HEK293 (cell line): Measurements from ENCODE around the gene HBG2.

ENCODE experiments used
- CTCF ChIA-PET: fragments of 350-600 bp; formaldehyde crosslinking; extraction: SDS; loops from one replicate; lab custom pipeline; 2021; ENCODE audit warnings: antibody characterized with exemption; lab: Yijun Ruan, JAX
- POLR2A ChIA-PET: fragments of 300-600 bp; formaldehyde crosslinking; extraction: SDS; loops from one replicate; lab custom pipeline; 2020; ENCODE audit warnings: antibody characterized with exemption, inconsistent platforms; lab: Yijun Ruan, JAX
- H3K27ac ChIP-seq: fragments of 200-500 bp; sonication (Bioruptor generic); 2 replicates; pipeline ENCODE4 v1.5.1; 2014; ENCODE audit warnings: low read depth, low read length, control low read depth, inconsistent platforms; ENCODE audit errors: extremely low read depth
- H3K36me3 ChIP-seq, 2 experiments: fragments of 200-500 bp in 1 of 2; sonication (Bioruptor generic) in 1 of 2; 1 replicate in 1 of 2; 2 replicates in 1 of 2; pipeline ENCODE4 v1.5.1; 2014 to 2017; ENCODE audit warnings: inconsistent platforms in 2 of 2, low read length in 2 of 2; ENCODE audit not compliant: control insufficient read depth in 2 of 2, insufficient read depth in 1 of 2
- H3K4me1 ChIP-seq: fragments of 200-500 bp; sonication (Bioruptor generic); 2 replicates; pipeline ENCODE4 v1.5.1; 2014; ENCODE audit warnings: mild to moderate bottlenecking, low read length, inconsistent platforms; ENCODE audit not compliant: control insufficient read depth, insufficient read depth
- H3K4me3 ChIP-seq: 2 replicates; pipeline ENCODE4 v1.5.1; 2011; ENCODE audit warnings: low read depth, mild to moderate bottlenecking, control low read depth, low read length, moderate library complexity
- H3K9me3 ChIP-seq: fragments of 200-500 bp; sonication (Bioruptor generic); 2 replicates; pipeline ENCODE4 v1.5.1; 2014; ENCODE audit warnings: low read depth, low read length, inconsistent platforms; ENCODE audit not compliant: control insufficient read depth, insufficient read depth
- AEBP2 ChIP-seq: fragments of 450-650 bp; formaldehyde crosslinking; IDR thresholded peaks from 2 replicates; pipeline ENCODE4 v1.5.1; 2016; ENCODE audit warnings: missing biosample characterization, missing genetic modification characterization, borderline replicate concordance
- KLF16 ChIP-seq: fragments of 450-650 bp; formaldehyde crosslinking; IDR thresholded peaks from 2 replicates; pipeline ENCODE4 v1.5.1; 2017; ENCODE audit warnings: missing biosample characterization, missing genetic modification characterization
- KLF8 ChIP-seq: fragments of 450-650 bp; formaldehyde crosslinking; IDR thresholded peaks from 2 replicates; pipeline ENCODE4 v1.5.1; 2016; ENCODE audit warnings: missing biosample characterization, missing genetic modification characterization
- KLF9 ChIP-seq: fragments of 450-650 bp; formaldehyde crosslinking; IDR thresholded peaks from 2 replicates; pipeline ENCODE4 v1.5.1; 2016; ENCODE audit warnings: missing biosample characterization, missing genetic modification characterization, low read depth
- RBAK ChIP-seq: fragments of 450-650 bp; formaldehyde crosslinking; IDR thresholded peaks from 2 replicates; pipeline ENCODE4 v1.5.1; 2016; ENCODE audit warnings: missing biosample characterization, missing genetic modification characterization
- SCRT1 ChIP-seq: fragments of 450-650 bp; formaldehyde crosslinking; IDR thresholded peaks from 2 replicates; pipeline ENCODE4 v1.5.1; 2016; ENCODE audit warnings: missing biosample characterization, missing genetic modification characterization, borderline replicate concordance
- YY1 ChIP-seq: fragments of 450-650 bp; formaldehyde crosslinking; IDR thresholded peaks from 2 replicates; pipeline ENCODE4 v1.5.1; 2018; ENCODE audit warnings: missing biosample characterization, missing genetic modification characterization
- ZBTB10 ChIP-seq: fragments of 450-650 bp; formaldehyde crosslinking; IDR thresholded peaks from 2 replicates; pipeline ENCODE4 v1.5.1; 2016; ENCODE audit warnings: missing biosample characterization, missing genetic modification characterization
- ZBTB48 ChIP-seq: fragments of 450-650 bp; formaldehyde crosslinking; IDR thresholded peaks from 2 replicates; pipeline ENCODE4 v1.5.1; 2016; ENCODE audit warnings: missing biosample characterization, missing genetic modification characterization
- ZFP41 ChIP-seq: fragments of 450-650 bp; formaldehyde crosslinking; IDR thresholded peaks from 2 replicates; pipeline ENCODE4 v1.5.1; 2016; ENCODE audit warnings: missing biosample characterization, missing genetic modification characterization, borderline replicate concordance
- ZFP69B ChIP-seq: fragments of 450-650 bp; formaldehyde crosslinking; IDR thresholded peaks from 2 replicates; pipeline ENCODE4 v1.5.1; 2016; ENCODE audit warnings: missing biosample characterization, missing genetic modification characterization
- ZNF133 ChIP-seq: fragments of 450-650 bp; formaldehyde crosslinking; IDR thresholded peaks from 2 replicates; pipeline ENCODE4 v1.5.1; 2016; ENCODE audit warnings: missing biosample characterization, missing genetic modification characterization
- ZNF184 ChIP-seq: fragments of 450-650 bp; IDR thresholded peaks from 2 replicates; pipeline ENCODE4 v1.5.1; 2018; ENCODE audit warnings: missing biosample characterization, mild to moderate bottlenecking, missing genetic modification characterization
- ZNF19 ChIP-seq: fragments of 450-650 bp; formaldehyde crosslinking; IDR thresholded peaks from 2 replicates; pipeline ENCODE4; 2016; ENCODE audit warnings: missing biosample characterization, missing genetic modification characterization, low read depth
- ZNF324 ChIP-seq: fragments of 450-650 bp; formaldehyde crosslinking; IDR thresholded peaks from 2 replicates; pipeline ENCODE4 v1.5.1; 2016; ENCODE audit warnings: missing biosample characterization, missing genetic modification characterization
- ZNF362 ChIP-seq: fragments of 450-650 bp; formaldehyde crosslinking; IDR thresholded peaks from 2 replicates; pipeline ENCODE4 v1.5.1; 2016; ENCODE audit warnings: missing biosample characterization, missing genetic modification characterization
- ZNF366 ChIP-seq: fragments of 450-650 bp; formaldehyde crosslinking; conservative IDR thresholded peaks from 2 replicates; pipeline ENCODE4 v1.5.1; 2016; ENCODE audit warnings: missing biosample characterization, missing genetic modification characterization
- ZNF449 ChIP-seq: fragments of 450-650 bp; formaldehyde crosslinking; IDR thresholded peaks from 2 replicates; pipeline ENCODE4 v1.5.1; 2017; ENCODE audit warnings: missing biosample characterization, mild to moderate bottlenecking, missing genetic modification characterization, moderate library complexity
- ZNF544 ChIP-seq: fragments of 450-650 bp; formaldehyde crosslinking; IDR thresholded peaks from 2 replicates; pipeline ENCODE4 v1.5.0; 2017; ENCODE audit warnings: missing biosample characterization, missing genetic modification characterization
- ZNF610 ChIP-seq: fragments of 450-650 bp; formaldehyde crosslinking; IDR thresholded peaks from 2 replicates; pipeline ENCODE4 v1.5.1; 2016; ENCODE audit warnings: missing biosample characterization, missing genetic modification characterization, borderline replicate concordance
- ZNF629 ChIP-seq: fragments of 450-650 bp; formaldehyde crosslinking; IDR thresholded peaks from 2 replicates; pipeline ENCODE4 v1.5.1; 2017; ENCODE audit warnings: missing biosample characterization, missing genetic modification characterization
- ZNF664 ChIP-seq: fragments of 450-650 bp; formaldehyde crosslinking; IDR thresholded peaks from 2 replicates; pipeline ENCODE4 v1.5.1; 2016; ENCODE audit warnings: missing biosample characterization, missing genetic modification characterization
- ZNF701 ChIP-seq: fragments of 450-650 bp; formaldehyde crosslinking; IDR thresholded peaks from 2 replicates; pipeline ENCODE4 v1.5.1; 2016; ENCODE audit warnings: missing biosample characterization, missing genetic modification characterization
- ZNF76 ChIP-seq: fragments of 450-650 bp; formaldehyde crosslinking; IDR thresholded peaks from 2 replicates; pipeline ENCODE4; 2016; ENCODE audit warnings: low read depth, missing biosample characterization, missing genetic modification characterization, borderline replicate concordance
- ZNF830 ChIP-seq: fragments of 450-650 bp; IDR thresholded peaks from 2 replicates; pipeline ENCODE4 v1.5.0; 2018; ENCODE audit warnings: missing biosample characterization, missing genetic modification characterization, low read depth, mild to moderate bottlenecking, moderate library complexity
- ZNF843 ChIP-seq: fragments of 450-650 bp; formaldehyde crosslinking; IDR thresholded peaks from 2 replicates; pipeline ENCODE4 v1.5.1; 2016; ENCODE audit warnings: missing biosample characterization, missing genetic modification characterization
- ZSCAN30 ChIP-seq: fragments of 450-650 bp; IDR thresholded peaks from 2 replicates; pipeline ENCODE4 v1.5.1; 2018; ENCODE audit warnings: missing biosample characterization, mild to moderate bottlenecking, missing genetic modification characterization, moderate library complexity
- ZXDB ChIP-seq: fragments of 450-650 bp; formaldehyde crosslinking; IDR thresholded peaks from 2 replicates; pipeline ENCODE4 v1.5.1; 2016; ENCODE audit warnings: missing biosample characterization, missing genetic modification characterization

HBG2 gene

GRCh38 chr11:5223146-5223545 is 31.4 kb downstream of the HBG2 start:
- H3K27ac ChIP-seq = no peak overlapping the region
- no peaks in the 10 kb centered on the region for H3K4me1 ChIP-seq
- ChIA-PET CTCF (no interaction called here), POLR2A (no interaction called here)
- TF ChIP-seq ZNF701 (tag by site-specific recombination) (no peak), KLF16 (tag by site-specific recombination) (no peak), ZNF843 (tag by site-specific recombination) (no peak), ZXDB (tag by site-specific recombination) (no peak), ZNF629 (tag by site-specific recombination) (no peak), ZNF76 (tag by site-specific recombination) (no peak), YY1 (tag by site-specific recombination) (no peak), ZSCAN30 (tag by site-specific recombination) (no peak), ZNF610 (tag by site-specific recombination) (no peak)
- no peak overlapping the region for H3K4me3 ChIP-seq
- H3K9me3 ChIP-seq = no peaks in the 10 kb centered on the region
- no peaks in the 10 kb centered on the region for H3K36me3 ChIP-seq

GRCh38 chr11:5210376-5210885 is 44.1 kb downstream of the HBG2 start:
- no peak for TF ChIP-seq ZFP41 (tag by site-specific recombination)
- no peak for TF ChIP-seq RBAK (tag by site-specific recombination)
- TF ChIP-seq ZFP69B = no peak
- no peak for TF ChIP-seq ZNF449 (tag by site-specific recombination)
- TF ChIP-seq ZNF664 = no peak
- no peak for TF ChIP-seq KLF9 (tag by site-specific recombination)
- no peak for TF ChIP-seq ZNF830 (tag by site-specific recombination)
- TF ChIP-seq KLF8 (tag by site-specific recombination) = no peak
- no peak for TF ChIP-seq ZBTB48 (tag by site-specific recombination)
- TF ChIP-seq ZNF544 (tag by site-specific recombination) = no peak
- no peak for TF ChIP-seq ZNF366 (tag by site-specific recombination)
- no peak for TF ChIP-seq ZNF324 (tag by site-specific recombination)
- no peak for TF ChIP-seq AEBP2 (tag by site-specific recombination)
- TF ChIP-seq ZBTB10 (tag by site-specific recombination) = no peak
- TF ChIP-seq ZNF362 = no peak
- TF ChIP-seq SCRT1 = no peak
- TF ChIP-seq ZXDB (tag by site-specific recombination) = no peak
- no peak for TF ChIP-seq ZNF133
- TF ChIP-seq ZNF19 (tag by site-specific recombination) = no peak
- no peak for TF ChIP-seq ZNF184
- no peak overlapping the region for H3K4me3 ChIP-seq
- ChIA-PET POLR2A (no interaction called here), CTCF (interaction anchor here (0.6 kb wide), 1 partner anchor 261 kb away, joined by 3 read pairs; no protein-coding TSS in a partner anchor)
- H3K27ac ChIP-seq = no peak overlapping the region
- no peaks in the 10 kb centered on the region for H3K4me1 ChIP-seq
- no peaks in the 10 kb centered on the region for H3K36me3 ChIP-seq
- no peaks in the 10 kb centered on the region for H3K9me3 ChIP-seq
